ENCODE measurements around the gene TM9SF1. TPM values are rescaled to one million over a fixed set of nuclear protein-coding genes. Genes with fewer than 3 reads are reported as not detected.
A peak's percentile ranks its signal among the peaks of the same experiment; 100 is the strongest.
"Not testable (repeated sequence)": the region's sequence is repeated elsewhere in the genome, so short reads cannot be mapped to it uniquely, and the experiment has no call there.

Gene TM9SF1
- total RNA-seq, 4 donors from 2014 or later, result 27.0 to 44.6 (median 43.8) TPM

- H3K4me1 ChIP-seq, result peaks cover 14 to 28% (median 18%) of the 10 kb centered on the region in 4 donors
- peaks cover 0 to 19% (median 13%) of the 10 kb centered on the region in 4 donors for H3K36me3 ChIP-seq
- no peak overlapping the region for H3K27ac ChIP-seq (replicated peaks in 1 of 4)
- H3K4me3 ChIP-seq, result no peak overlapping the region
- H3K9me3 ChIP-seq, result no peaks in the 10 kb centered on the region
- DNase-seq (ENCODE audit: extremely low spot score), result no peak
- H3K27me3 ChIP-seq, result no peaks in the 10 kb centered on the region
- TF ChIP-seq EP300 (IDR thresholded peaks at IDR 0.05) (no peak), CTCF (IDR thresholded peaks at IDR 0.05) (no peak), POLR2A (IDR thresholded peaks at IDR 0.05; ENCODE audit: low read depth) (no peak), POLR2AphosphoS5 (IDR thresholded peaks at IDR 0.05) (no peak)
- WGBS, result 80% methylated on average over 1 of the region's 1 CpG
- intact Hi-C loops (cut with DNase I), result no loop called here
Measured at GRCh38 chr14:24226473-24226872, 31.2 kb upstream of the TM9SF1 start.

- intact Hi-C loops (cut with DNase I), result no loop called here
- 87% methylated on average over 7 of the region's 7 CpGs for WGBS
- H3K27ac ChIP-seq (replicated peaks in 1 of 4), result peak overlapping the region in 2 of 4 donors; percentile 17 to 39
- peaks cover 0 to 19% (median 13%) of the 10 kb centered on the region in 4 donors for H3K36me3 ChIP-seq
- DNase-seq (ENCODE audit: extremely low spot score), result no peak
- no peaks in the 10 kb centered on the region for H3K9me3 ChIP-seq
- H3K4me1 ChIP-seq, result peaks cover 4 to 18% (median 7%) of the 10 kb centered on the region in 4 donors
- no peak for TF ChIP-seq POLR2AphosphoS5 (IDR thresholded peaks at IDR 0.05)
- no peak for TF ChIP-seq CTCF (IDR thresholded peaks at IDR 0.05)
- no peak for TF ChIP-seq POLR2A (IDR thresholded peaks at IDR 0.05; ENCODE audit: low read depth)
- TF ChIP-seq EP300 (IDR thresholded peaks at IDR 0.05), result no peak
- no peaks in the 10 kb centered on the region for H3K27me3 ChIP-seq
- H3K4me3 ChIP-seq, result no peak overlapping the region
Measured at GRCh38 chr14:24224618-24225071, 29.4 kb upstream of the TM9SF1 start.

GRCh38 chr14:24222987-24223386, 27.7 kb upstream of the TM9SF1 start:
- H3K4me3 ChIP-seq; H3K27me3 ChIP-seq; intact Hi-C loops (cut with DNase I); DNase-seq (ENCODE audit: extremely low spot score); H3K27ac ChIP-seq (replicated peaks in 1 of 4); H3K9me3 ChIP-seq: not testable (repeated sequence)
- Histone ChIP-seq H3K4me1 (peaks cover 4 to 18% (median 5%) of the 10 kb centered on the region in 4 donors), H3K36me3 (peaks cover 0 to 19% (median 13%) of the 10 kb centered on the region in 4 donors)
- WGBS, result 97% methylated on average over 4 of the region's 4 CpGs

- Histone ChIP-seq H3K4me3 (no peak overlapping the region), H3K4me1 (peaks cover 13 to 20% (median 15%) of the 10 kb centered on the region in 4 donors), H3K9me3 (no peaks in the 10 kb centered on the region), H3K27ac (replicated peaks in 1 of 4) (no peak overlapping the region), H3K36me3 (peaks cover 0 to 20% (median 11%) of the 10 kb centered on the region in 4 donors), H3K27me3 (no peaks in the 10 kb centered on the region)
- intact Hi-C loops (cut with DNase I), result no loop called here
- WGBS, result 52% methylated on average over 3 of the region's 3 CpGs
- DNase-seq (ENCODE audit: extremely low spot score), result no peak
- TF ChIP-seq POLR2AphosphoS5 (IDR thresholded peaks at IDR 0.05) (no peak), POLR2A (IDR thresholded peaks at IDR 0.05; ENCODE audit: low read depth) (no peak), CTCF (IDR thresholded peaks at IDR 0.05) (no peak), EP300 (IDR thresholded peaks at IDR 0.05) (no peak)
Measured at GRCh38 chr14:24219521-24219920, 24.3 kb upstream of the TM9SF1 start.

GRCh38 chr14:24219080-24219479, 23.8 kb upstream of the TM9SF1 start:
- Histone ChIP-seq H3K4me1 (peaks cover 14 to 23% (median 19%) of the 10 kb centered on the region in 4 donors), H3K27ac (replicated peaks in 1 of 4) (no peak overlapping the region), H3K36me3 (peaks cover 0 to 20% (median 11%) of the 10 kb centered on the region in 4 donors), H3K9me3 (no peaks in the 10 kb centered on the region), H3K27me3 (no peaks in the 10 kb centered on the region), H3K4me3 (no peak overlapping the region)
- intact Hi-C loops (cut with DNase I), result no loop called here
- DNase-seq (ENCODE audit: extremely low spot score), result no peak
- TF ChIP-seq EP300 (IDR thresholded peaks at IDR 0.05), result no peak
- no peak for TF ChIP-seq CTCF (IDR thresholded peaks at IDR 0.05)
- no peak for TF ChIP-seq POLR2A (IDR thresholded peaks at IDR 0.05; ENCODE audit: low read depth)
- TF ChIP-seq POLR2AphosphoS5 (IDR thresholded peaks at IDR 0.05), result no peak
- WGBS, result 92% methylated on average over 4 of the region's 4 CpGs

- peaks cover 26 to 36% (median 35%) of the 10 kb centered on the region in 4 donors for H3K4me1 ChIP-seq
- whole genome bisulfite sequencing, result 84% methylated on average over 1 of the region's 1 CpG
- H3K27ac ChIP-seq (replicated peaks in 1 of 4), result peak overlapping the region in 2 of 4 donors; percentile 97 to 99
- H3K9me3 ChIP-seq; H3K27me3 ChIP-seq; intact Hi-C loops (cut with DNase I); DNase-seq (ENCODE audit: extremely low spot score); H3K4me3 ChIP-seq: not testable (repeated sequence)
- H3K36me3 ChIP-seq, result peaks cover 0 to 20% (median 11%) of the 10 kb centered on the region in 4 donors
Measured at GRCh38 chr14:24216876-24217275, 21.6 kb upstream of the TM9SF1 start.

Data from esophagus muscularis mucosa (tissue), 4 donors.